GM18499 (cell line): ENCODE results near the gene VANGL1.
"Not testable (repeated sequence)": the region's sequence is repeated elsewhere in the genome, so short reads cannot be mapped to it uniquely, and the experiment has no call there.

ENCODE experiments used
- ATAC-seq: cut with Tn5 transposase; IDR thresholded peaks from one replicate; pipeline ENCODE4 v1.9.1; 2021; ENCODE audit warnings: moderate number of reproducible peaks; ENCODE audit not compliant: insufficient read depth, unreplicated experiment

Gene VANGL1

GRCh38 chr1:115641762-115642167 is at the start of gene VANGL1:
Gene VANGL1, plus strand, starts transcription at chr1:115641970. Its CDS starts 9,444 bp downstream, at chr1:115651414.
- peak; percentile 44 for ATAC-seq

DNA sequence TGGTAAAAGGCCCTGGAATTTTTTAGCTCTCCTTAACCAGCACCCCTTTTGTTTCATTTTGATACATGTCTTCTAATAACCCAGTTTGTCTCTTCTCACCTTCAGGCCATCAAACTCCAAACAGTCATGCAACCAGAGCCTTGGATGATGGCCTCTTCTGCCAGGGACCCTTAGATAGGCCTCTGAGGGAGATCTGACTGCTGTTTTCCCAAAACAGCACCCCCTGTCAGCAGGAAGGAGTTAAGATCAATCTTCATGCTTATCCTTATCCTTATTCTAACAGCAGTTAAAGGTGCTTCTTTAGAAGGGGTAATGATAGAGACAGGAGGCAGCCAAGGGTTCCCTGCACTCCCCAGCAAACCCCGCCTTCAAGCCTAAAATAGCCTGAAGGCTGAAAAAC is 49.5 kb upstream of the VANGL1 start:
- no peak for ATAC-seq

DNA sequence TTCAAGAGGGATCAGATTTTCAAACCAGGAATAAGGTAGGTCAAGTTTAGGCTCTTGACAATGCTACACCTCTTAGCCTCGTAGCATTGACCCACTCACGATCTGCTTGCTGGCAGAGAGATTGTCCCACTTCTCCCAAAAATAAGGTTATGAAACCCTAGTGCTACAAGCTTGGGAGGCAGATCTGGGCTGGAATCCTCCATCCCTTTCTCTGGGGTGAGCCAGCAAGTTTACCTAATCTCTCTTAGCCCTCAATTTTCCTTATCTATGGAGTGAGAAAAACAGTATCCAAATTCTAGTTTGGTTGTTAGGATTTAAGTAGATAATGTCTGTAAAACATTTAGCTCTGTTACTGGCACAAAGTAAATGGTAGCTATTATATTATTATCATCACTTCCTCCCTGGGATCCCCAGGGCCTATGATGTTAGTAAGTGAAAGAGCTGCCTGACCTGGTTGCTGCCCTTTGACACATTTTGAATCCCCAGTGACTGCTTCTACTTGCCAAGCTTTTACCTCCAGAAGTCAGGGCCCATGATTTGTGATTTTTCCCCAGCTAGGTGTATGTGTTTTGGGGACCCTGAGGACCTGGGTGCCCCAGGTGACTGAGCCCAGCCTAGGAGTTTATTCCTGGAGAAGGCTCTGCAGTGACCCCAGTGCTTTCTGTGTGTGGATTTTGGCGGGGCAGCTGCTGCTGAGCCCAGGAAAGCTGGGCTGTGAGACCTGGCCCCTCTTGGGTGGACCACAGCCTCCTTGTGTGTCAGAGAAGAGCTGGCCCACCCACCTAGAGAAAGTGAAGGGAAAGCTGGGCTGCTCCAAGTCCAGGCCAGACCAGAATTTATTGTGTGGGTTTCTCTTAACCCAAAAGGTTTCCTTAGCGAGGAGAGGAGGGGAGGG is 48.2 kb upstream of the VANGL1 start:
- ATAC-seq = no peak

GRCh38 chr1:115594600-115594999 is 47.2 kb upstream of the VANGL1 start:
- no peak for ATAC-seq

DNA sequence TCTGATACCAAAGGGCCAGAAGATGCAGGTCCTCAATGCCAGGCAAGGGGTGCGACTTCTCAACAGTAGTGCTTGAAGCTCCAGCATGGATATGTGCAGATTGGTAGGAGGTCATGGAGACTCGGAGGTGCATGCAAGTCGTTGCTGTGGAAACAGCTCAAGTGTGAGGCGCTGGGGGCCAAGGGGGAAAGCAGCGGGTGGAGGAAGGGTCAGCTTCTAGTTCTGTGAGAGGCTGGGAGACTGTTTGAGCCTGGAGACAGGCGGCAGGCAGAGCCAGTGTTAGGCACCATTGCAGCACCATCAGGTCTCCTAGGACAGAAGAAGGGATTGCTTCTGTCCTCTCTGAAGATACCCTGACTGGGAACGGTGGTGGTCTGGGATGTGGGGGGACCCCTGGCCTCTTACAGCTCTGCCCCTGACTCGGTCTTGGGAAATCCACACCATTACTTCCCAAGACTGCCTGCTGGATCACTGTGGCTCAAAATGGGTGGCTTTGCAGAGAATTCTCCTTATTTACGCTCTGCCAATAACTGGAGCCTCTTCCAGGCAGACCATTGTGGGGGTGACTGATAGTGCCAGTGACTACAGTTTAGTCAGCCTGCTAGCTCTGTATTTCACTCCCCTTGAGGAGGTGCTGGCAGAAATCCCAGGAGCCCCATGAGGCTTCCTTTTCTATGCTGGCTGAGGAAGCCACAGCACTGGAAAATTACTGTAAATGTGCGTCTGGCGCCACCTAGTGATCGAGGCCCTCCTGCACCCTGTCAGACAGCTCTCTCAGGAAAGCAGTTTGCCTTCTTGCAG is 46.3 kb upstream of the VANGL1 start:
- ATAC-seq = no peak

DNA sequence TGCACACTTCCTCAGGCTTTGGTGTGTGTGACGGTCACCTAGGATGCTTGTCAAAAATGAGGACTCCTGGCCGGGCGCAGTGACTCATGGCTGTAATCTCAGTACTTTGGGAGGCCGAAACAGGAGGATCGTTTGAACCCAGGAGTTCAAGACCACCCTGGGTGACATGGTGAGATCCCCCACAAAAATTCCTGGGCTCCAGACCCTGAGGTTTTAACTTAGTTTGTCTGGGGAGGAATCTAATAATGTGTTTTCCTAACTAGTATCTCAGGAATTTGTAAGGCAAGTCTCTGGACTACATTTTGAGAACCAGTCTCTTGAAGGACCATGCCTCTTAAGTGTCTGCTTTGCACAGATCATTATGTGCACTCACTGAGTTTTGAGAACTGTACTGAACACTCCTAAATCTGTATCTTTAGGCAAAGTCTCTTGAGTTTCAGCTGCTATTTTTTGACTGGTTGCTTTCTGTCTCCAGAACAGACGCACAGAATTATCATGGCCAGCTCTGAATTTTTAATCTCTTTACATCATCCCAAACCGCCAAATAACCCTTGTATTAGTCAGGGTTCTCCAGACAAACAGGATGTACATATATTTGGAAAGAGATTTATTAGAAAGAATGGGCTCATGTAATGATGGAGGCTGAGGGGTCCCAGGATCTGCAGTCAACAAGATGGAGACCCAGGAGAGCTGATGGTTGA is 45.5 kb upstream of the VANGL1 start:
- ATAC-seq = no peak

DNA sequence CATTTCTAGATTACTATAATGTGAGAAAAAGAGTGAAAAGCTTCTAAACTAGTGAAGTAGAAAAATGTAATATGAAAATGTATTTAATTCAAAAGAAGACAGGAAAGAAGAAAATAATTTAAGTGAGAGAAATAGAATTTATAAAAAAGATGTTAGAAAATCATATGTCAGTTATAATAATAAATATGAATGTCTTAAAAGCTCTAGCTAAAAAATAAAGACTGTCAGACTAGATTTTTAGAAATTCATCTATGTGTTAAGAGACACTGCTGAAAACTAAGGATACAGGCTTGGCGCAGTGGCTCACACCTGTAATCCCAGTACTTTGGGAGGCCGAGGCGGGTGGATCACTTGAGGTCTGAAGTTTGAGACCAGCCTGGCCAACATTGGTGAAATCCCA is 37.3 kb upstream of the VANGL1 start:
- no peak for ATAC-seq

- ATAC-seq = no peak
Observed at GRCh38 chr1:115606305-115606704, 35.5 kb upstream of the VANGL1 start.

DNA sequence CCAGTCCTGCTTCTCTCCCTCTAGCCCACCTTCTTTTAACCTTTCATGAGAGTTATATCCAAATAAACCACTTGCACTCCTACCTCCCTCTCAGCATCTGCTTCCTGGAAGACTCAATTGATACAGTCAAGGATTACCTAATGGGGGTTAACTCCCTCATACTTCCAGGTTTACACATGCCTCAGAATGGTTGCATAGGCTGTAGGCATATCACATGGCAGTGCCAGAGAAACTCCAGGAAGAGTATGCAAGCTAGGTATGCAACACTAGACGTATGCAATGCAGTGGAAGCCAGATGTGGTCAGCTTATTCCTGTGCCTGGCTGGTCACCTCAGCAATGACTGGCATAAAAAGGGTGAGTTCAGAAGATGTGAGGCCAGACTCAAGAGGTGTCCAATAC is 32.7 kb upstream of the VANGL1 start:
- ATAC-seq = no peak

- ATAC-seq = no peak
Observed at GRCh38 chr1:115613767-115614166, 28.0 kb upstream of the VANGL1 start.

GRCh38 chr1:115620453-115620852 is 21.3 kb upstream of the VANGL1 start:
- no peak for ATAC-seq

GRCh38 chr1:115620950-115621349 is 20.8 kb upstream of the VANGL1 start:
- no peak for ATAC-seq

- no peak for ATAC-seq
Observed at GRCh38 chr1:115624859-115625258, 16.9 kb upstream of the VANGL1 start.

GRCh38 chr1:115630342-115630741 is 11.4 kb upstream of the VANGL1 start:
- no peak for ATAC-seq

DNA sequence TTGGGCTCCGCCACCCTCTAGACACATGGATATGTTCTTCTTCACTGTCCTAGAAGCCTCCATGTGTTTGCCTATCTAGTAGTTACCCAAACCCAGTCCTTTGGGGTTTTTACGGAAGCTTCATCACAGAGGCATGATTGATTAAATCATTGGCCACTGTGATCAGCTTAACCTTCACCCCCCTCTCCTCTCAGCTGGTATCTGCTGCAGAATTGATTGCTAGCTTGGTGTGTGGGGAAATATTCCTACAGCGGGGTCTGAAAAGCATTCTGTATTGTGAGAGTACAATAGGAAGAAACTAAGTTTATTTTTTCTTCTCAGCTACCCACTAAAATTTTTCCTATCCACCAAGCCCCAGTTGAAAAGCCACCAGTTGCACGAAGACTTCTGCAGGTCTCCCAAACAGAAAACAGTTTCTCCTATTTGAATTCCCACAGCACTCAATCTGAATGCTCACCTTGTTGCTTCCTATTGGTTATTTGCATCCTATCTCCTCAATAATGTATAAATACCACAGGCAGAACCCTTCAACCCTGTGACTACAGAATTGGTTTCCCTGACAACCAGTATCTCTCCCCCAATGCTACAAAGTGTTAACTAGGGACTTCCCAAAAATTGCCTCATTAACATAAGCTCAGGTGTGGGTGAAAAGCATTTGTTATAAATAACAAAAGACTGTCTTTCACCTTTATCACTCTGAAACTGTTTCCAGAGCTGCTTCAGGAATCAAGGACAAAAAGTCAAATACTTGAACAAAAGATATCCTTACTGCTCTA is 9.3 kb upstream of the VANGL1 start:
- no peak for ATAC-seq

DNA sequence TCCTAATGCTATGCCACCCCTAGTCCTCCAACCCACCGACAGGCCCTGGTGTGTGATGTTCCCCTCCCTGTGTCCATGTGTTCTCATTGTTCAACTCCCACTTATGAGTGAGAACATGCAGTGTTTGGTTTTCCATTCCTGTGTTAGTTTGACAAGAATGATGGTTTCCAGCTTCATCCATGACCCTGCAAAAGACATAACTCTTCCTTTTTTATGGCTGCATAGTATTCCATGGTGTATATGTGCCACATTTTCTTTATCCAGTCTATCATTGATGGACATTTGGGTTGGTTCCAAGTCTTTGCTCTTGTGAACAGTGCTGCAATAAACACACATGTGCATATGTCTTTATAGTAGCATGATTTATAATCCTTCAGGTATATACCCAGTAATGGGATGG is 8.2 kb upstream of the VANGL1 start:
- not testable (repeated sequence) for ATAC-seq

DNA sequence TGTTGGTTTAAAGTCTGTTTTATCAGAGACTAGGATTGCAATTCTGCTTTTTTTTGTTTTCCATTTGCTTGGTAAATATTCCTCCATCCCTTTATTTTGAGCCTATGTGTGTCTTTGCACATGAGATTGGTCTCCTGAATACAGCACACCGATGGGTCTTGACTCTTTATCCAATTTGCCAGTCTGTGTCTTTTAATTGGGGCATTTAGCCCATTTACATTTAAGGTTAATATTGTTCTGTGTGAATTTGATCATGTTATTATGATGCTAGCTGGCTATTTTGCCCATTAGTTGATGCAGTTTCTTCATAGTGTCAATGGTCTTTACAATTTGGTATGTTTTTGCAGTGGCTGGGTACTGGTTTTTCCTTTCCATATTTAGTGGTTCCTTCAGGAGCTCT is 4.5 kb upstream of the VANGL1 start:
- ATAC-seq = not testable (repeated sequence)

- no peak for ATAC-seq
Observed at GRCh38 chr1:115640384-115640783, 1.4 kb upstream of the VANGL1 start.

DNA sequence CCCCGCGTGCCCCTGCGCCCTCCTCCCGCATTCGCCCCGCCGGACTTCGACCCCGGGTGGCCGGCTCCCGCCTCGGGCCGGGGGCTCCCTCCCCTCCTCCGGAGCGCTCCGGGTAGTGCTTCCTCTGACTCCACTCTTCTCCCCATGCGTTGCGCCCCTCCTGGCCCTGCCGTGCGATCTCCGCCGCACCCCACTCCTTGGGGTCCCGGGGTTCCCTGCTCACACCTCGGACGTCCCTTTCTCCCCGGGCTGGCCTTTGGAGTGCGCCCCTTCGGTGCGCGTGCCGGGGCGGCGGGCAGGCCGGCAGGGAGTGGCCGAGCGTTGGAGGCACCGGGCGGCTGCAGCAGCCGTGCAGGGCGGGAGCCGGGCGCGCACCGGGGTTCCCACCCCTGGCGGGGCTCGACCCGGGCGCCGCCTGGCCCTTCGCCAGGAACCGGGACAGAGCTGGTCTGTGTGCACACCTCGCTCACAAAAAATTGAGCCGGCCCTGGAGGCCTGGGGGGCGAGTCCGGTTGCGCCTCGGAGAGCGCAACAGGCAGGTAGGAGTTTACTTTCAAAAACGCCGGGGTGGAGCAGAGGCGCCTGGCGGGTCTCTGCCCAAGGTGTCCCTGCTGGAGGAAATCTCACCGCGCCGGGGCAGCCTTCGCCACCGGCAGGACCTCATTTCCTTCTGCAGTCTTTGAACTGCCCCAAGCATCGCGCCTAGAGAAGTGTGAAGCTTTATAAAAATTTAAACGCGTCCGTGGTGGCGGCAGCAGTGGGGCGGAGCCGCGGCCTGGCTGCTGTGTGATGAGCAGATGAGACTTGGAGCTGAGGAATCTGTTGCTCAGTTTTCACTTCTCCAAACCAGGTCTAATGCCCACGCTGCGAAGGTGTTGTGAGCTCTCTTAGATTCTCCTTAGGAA is 650 bp downstream of the VANGL1 start:
- ATAC-seq = no peak
